GM18505 (cell line): ENCODE data around the gene CDH24.

ENCODE experiments used
- ATAC-seq: cut with Tn5 transposase; IDR thresholded peaks from one replicate; pipeline ENCODE4 v1.9.1; 2021; ENCODE audit not compliant: unreplicated experiment
- POLR2A ChIP-seq: IDR thresholded peaks from 4 replicates; pipeline ENCODE4 v1.6.1; 2011; ENCODE audit warnings: borderline replicate concordance; ENCODE audit not compliant: insufficient read depth, insufficient read length; ENCODE audit errors: extremely low read depth

Gene CDH24

DNA sequence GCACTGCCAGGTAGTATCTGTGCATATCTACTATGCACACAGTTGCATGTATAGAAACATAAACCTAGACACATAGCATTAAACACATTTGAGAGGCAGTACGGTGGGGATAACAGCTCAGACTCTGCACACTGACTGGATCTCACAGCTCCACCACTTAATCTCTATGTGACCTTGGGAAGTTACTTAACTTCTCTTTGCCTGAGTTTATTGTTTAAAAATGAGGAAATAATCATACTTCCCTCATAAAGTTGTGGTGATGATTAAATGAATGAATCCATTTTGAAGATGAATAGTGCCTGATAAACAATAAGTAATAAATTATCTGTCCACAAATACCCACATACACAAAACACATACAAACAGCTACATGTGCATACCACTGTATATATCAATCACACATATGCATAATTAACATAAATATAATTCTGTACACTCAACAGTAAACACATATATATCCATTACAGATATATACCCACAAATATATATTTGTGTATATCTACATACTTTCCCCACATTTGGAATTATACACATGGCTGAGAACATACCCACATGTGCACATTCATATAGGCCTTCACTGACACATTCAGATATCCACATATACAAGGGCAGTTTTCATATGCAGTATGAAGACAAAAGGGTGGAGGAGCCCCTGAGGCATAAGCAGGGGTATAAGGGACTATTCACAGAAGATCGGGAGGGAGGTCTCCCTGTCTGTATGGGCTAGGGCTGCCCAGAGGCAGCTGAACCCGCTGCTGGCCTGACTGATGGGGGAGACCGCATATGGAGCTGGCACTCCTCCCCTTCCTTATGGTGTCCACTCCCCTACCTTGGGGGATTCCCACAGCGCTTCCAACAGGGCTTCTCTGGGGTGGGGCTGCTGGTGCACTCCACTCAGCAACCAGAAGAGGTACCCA, 5.9 kb downstream of the CDH24 start:
- no peak for ATAC-seq
- TF ChIP-seq POLR2A: no peak

DNA sequence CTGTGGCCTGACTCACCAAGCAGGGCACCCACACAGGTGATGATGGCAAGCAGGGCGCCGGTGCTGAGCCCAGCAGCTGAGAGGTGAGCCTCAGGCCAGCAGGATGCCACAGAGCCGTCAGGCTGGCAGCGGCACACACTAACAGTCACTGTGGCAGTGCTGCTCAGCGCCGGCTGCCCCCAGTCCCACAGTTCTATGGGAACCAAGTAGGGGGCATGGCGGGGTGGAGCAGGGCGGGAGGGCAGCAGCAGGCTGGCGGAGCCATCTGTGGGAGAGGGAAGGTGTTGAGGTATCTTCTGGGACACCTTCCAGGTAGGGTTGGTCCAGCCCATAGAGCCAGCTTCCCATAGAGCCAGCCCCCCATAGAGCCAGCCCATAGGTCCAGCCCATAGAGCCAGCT, 8.3 kb downstream of the CDH24 start:
- no peak for ATAC-seq
- no peak for TF ChIP-seq POLR2A

DNA sequence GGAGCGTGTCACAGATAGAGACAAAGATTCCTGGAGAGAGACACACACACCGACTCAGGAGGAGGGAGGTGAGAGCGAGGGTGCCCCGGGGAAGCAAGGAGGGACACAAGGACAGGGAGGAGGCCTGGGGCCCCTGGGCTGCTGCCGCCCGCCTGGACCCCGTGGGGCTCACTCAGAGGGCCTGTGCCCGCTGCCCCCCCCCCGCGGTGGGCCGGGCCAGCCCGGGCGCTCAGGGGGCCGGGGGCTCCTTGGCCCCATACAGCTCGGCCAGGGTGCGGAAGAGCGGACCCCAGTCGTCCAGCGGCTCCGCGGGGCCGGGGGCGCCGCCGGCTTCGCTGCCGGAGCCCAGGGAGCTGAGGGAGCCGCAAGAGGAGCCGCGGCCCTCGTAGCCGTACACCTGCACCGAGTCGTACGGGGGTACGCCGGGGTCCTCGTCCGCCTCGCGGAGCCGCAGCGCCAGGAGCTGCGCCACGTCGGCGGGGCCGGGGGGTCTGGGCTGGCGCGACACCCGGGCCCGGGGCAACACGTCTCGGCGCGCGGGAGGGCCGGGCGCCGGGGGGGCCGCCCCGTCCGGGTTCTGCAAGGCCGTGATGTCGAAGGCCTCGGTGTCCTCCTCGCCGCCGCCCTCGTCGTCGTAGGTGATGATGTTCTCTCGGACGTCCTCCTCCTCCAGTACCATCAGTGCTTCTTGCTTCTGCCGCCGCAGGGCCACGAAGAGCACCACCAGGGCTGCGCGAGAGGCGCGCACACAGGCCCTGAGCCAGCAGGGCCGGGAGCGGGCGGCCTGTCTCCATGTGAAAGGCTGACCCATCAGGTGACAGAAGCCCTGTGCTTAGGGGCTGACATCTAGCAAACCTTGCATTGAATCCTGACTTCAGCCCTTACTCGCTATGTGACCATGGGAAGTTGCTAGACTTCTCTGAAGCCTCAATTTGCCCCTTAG, 9.3 kb downstream of the CDH24 start:
- TF ChIP-seq POLR2A: no peak
- ATAC-seq: no peak

DNA sequence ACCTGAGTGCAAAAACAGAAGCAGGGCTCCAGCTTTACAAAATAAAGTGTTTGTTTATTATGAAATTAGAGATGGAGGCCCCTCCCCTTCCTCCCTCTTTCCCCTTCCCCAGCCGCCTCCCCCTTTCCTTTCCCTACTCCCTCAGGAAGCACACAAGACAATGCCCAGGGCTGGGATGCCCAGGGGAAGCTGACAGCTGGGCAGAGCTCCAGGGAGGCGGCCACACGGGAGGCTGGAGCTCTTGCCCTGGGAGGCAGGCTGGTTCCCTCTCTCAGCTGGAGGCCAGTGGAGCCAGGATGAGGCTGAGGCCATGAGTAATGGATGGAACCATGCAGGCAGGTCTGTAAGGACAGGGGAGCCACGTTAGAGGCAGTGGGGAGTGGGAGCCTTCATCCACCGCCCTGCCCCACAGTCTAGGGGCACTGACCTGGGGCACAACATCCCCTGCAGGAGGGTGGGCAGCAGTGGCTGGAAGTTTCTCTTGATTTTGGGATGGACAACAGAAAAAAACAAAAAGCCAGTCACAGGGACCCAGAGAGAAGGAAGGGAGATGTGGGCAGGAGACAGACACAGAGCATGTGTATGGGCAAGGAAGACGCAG, 10.2 kb downstream of the CDH24 start:
- no peak for TF ChIP-seq POLR2A
- ATAC-seq: no peak

DNA sequence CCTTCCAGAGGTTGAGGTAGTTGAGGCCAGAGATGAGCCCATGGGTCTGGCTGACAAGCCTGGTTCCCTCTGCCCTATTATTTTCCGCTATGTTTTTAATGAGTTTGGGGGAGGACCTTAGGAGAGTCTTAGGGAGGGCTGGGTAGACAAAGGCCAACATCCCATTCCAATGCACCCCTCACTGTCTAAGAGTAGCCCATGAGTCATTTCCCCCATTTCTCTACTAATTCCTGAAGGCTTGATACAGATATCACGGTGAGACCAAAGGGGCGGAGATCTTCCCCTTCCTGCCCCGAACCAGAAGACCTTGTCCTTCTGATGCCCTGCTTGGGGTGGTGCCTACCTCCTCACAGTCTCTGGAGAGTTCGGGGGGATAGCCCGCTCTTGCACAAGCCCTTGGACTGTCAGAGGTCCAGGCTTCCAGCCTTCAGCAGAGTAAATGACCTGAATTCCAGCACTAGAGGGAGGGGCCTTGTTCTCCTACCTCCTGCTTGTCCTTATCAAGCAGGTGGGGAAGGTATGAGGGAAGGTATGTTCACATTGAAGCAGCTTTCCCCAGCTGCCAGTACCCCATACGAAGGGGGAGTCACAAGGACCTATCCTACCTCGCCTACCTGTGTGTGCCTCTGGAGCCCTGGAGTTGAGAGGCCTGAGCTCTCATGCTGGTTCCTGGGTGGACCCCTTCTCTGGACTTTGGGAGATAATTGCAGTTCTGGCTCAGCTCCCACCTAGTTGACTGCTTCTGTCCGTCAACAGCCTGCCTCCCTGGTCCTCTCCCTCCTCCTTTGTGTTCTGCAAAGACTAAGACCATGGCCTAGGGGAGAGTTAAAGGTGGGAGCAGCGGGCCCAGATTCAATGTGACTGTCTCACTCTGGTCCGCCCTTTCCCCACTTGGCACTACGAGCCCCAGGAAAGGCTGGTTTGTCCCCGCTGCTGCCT, 11.6 kb downstream of the CDH24 start:
- TF ChIP-seq POLR2A: no peak
- ATAC-seq: no peak

DNA sequence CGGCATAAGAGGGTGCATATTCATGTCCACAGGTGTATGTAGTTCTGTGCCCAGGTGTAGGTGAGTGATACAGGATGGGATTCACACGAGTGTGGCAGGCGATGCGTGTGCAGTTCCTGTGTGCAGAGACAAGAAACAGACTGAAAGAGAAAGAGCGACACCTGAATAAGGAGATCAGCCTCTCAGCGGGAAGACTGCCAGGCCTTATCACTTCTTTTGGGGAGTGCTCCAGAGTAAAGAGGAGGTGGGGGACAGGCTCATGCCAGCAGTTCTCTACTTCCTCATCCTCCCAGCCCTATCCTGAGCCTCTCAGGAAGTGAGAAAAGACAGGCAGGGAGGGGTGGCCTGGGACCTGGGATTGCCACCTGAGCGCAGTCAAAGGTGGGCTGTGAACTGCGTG, 12.5 kb downstream of the CDH24 start:
- no peak for ATAC-seq
- TF ChIP-seq POLR2A: no peak

DNA sequence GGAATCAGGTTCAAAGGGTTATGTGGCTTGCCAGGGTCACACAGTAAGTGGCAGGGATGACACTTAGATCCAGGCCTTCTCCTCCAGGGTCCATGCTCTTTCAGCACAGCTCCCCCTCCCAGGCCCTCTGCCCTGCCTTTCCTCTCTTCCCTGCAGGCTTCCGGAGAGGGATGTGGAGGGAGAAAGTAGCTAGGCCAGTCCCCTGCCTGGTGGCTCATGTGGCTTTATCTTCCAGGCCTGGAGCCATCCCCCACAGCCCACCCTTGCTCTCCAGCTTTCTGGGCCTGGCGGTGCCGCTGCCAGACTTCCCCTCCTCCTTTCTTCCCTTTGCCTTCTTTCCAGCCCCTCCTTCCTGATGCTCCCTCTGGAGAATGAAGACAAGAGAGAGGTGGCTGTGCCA, 13.6 kb downstream of the CDH24 start:
- ATAC-seq: no peak

DNA sequence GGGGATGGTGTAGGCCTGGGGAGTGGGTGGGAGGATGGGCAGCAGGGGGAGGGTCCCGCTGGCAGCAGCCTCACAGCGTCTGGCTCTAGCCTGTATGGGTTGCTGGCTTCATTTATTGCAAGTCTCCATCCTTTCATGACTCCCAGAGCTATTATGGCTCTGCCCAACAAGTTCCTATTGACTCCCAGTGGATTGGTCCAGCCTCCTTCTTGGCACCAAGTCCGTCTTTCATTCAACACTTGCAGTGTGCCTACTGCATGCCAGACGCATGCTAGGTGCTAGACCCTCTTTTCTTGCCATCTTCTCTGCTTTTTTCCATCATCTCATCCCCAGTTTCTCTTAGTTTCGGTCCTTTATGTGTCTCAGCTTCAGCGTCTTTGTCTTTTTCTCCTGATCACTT, 14.2 kb downstream of the CDH24 start:
- TF ChIP-seq POLR2A: no peak
- ATAC-seq: no peak

More for the DNA sequence above, 13.6 kb downstream of the CDH24 start:
- no peak for TF ChIP-seq POLR2A

DNA sequence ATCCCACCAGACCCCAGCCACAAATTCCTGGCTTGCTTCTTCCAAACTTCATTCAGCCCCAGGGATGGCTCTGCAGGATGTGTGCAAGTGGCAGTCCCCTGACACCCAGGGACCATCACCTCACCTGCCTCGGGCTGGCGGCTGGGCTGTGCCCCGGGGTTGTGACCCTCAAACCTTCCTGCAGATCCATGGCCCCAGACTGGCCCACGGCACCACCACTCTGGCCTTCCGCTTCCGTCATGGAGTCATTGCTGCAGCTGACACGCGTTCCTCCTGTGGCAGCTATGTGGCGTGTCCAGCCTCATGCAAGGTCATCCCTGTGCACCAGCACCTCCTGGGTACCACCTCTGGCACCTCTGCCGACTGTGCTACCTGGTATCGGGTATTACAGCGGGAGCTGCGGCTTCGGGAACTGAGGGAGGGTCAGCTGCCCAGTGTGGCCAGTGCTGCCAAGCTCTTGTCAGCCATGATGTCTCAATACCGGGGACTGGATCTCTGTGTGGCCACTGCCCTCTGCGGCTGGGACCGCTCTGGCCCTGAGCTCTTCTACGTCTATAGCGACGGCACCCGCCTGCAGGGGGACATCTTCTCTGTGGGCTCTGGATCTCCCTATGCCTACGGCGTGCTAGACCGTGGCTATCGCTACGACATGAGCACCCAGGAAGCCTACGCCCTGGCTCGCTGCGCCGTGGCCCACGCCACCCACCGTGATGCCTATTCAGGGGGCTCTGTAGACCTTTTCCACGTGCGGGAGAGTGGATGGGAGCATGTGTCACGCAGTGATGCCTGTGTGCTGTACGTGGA, 15.0 kb downstream of the CDH24 start, which contains the start of gene PSMB11:
PSMB11 (plus strand) TSS at position 51 of the 804 bp plus-strand sequence; CDS start at position 65, 14 bp downstream.
- TF ChIP-seq POLR2A: no peak
- no peak for ATAC-seq

DNA sequence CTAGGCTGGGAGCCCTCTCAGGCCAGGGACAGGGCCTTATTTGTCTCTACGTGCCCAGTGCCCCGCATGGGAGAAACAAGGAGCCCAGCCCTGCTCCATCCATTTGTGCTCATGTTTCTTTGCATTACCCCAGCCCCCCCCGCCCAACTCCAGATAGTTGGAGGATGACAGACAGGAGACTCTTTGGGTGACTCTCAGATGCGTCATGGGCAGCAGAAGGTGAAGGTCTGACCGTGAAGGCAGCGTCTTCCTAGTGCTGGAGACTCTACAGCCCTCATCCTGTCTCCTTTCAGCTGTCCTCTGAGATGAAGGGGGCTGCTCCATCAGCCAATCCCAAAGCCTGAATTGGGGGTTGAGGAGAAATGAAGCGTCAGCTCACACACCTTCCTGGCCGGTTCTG, 15.6 kb downstream of the CDH24 start:
- TF ChIP-seq POLR2A: no peak
- no peak for ATAC-seq

DNA sequence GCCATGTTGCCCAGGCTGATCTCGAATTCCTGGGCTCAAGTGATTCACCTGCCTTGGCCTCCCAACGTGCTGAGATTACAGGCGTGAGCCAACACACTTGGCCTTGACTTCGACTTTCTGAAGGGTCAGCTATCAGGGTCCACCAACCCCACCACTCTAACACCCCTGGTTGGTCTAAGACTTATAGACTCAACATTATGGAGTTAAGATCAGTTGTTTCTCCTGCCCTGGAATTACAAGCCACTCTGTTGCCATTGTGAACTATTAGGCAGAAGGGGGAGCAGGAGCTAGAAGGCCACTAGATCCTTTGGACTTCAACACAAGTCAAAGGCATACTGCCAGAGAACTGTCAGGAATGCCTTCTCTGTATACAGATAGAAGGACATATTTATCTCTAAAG, 17.2 kb downstream of the CDH24 start:
- no peak for ATAC-seq
- no peak for TF ChIP-seq POLR2A
